ENCODE results near the gene GFER. TPM values are rescaled to one million over a fixed set of nuclear protein-coding genes. Genes with fewer than 3 reads are reported as not detected.

GFER gene
- total and polyA plus RNA-seq, 2 of the 8 experiments (the other 6 are each of a cell fraction or from before 2014, with no cell fraction given) = 17.7 to 37.9 TPM

- TF ChIP-seq CHD7 (IDR thresholded peaks at IDR 0.05; ENCODE audit: insufficient replicate concordance, low read length) (no peak), EGR1 (IDR thresholded peaks at IDR 0.05; ENCODE audit: borderline replicate concordance, low read depth, low read length) (no peak), JUND (IDR thresholded peaks at IDR 0.05; ENCODE audit: low read length) (no peak), BACH1 (IDR thresholded peaks at IDR 0.05; ENCODE audit: low read length) (no peak), MAFK (IDR thresholded peaks at IDR 0.05; ENCODE audit: low read depth, low read length) (no peak), CTBP2 (IDR thresholded peaks at IDR 0.05; ENCODE audit: borderline replicate concordance, insufficient read depth, insufficient read length, low read length) (no peak), NRF1 (IDR thresholded peaks at IDR 0.05; ENCODE audit: low read depth, low read length) (no peak), SAP30 (IDR thresholded peaks at IDR 0.05; ENCODE audit: insufficient read depth, insufficient replicate concordance, low read length) (no peak), CEBPB (IDR thresholded peaks at IDR 0.05; ENCODE audit: low read depth, low read length) (no peak), POU5F1 (IDR thresholded peaks at IDR 0.05; ENCODE audit: low read depth, low read length) (no peak), CHD1 (IDR thresholded peaks at IDR 0.05; ENCODE audit: low read depth, low read length) (no peak)
Measured at GRCh38 chr16:1975432-1976215, 8.4 kb upstream of the GFER start (continued).
